Umbilical cord (tissue), 2 donors: ENCODE data around the gene MT1E. TPM values are rescaled to one million over a fixed set of nuclear protein-coding genes. Genes with fewer than 3 reads are reported as not detected.
"Not testable (repeated sequence)": the region's sequence is repeated elsewhere in the genome, so short reads cannot be mapped to it uniquely, and the experiment has no call there.

Experiments used
- DNase-seq: peaks from one replicate; pipeline ENCODE4 v3.0.0-alpha.2; 2015; ENCODE audit warnings: low spot score
- total RNA-seq: library from RNA; depleted of rRNA; stranded (reverse); fragments of >200 nt; gene quantifications from one replicate; pipeline ENCODE4 v1.2.3, GENCODE V29; 2014; ENCODE audit warnings: low replicate concordance; ENCODE audit not compliant: insufficient read depth

The MT1E gene
- total RNA-seq, 1 donor from 2014 or later, result 47.4 TPM

DNA sequence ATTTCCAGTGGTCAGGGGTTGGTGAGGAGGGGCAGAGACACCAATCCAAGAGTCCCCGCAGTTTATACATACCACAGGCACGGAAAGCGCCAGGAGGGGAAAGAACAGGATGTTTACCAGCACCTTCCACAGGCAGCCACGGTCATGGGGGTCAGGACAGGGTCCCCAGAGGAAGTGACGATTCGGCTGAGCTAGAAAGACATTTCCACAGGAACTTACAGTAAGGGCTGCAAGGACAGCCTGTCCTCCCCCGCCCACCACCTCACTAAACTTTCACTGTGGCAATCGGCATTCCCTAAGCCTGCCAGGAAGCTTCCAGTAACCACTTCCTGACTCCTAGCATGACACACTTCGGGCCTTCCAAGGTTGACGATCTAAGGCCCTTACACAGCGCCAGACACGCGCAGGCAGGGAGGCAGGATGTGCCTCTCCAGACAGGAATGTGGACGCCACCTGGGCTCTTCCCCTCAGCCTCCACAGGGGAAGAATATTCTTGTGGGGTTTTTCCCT lies 18.4 kb upstream of the MT1E start:
- peak; percentile 61 for DNase-seq

DNA sequence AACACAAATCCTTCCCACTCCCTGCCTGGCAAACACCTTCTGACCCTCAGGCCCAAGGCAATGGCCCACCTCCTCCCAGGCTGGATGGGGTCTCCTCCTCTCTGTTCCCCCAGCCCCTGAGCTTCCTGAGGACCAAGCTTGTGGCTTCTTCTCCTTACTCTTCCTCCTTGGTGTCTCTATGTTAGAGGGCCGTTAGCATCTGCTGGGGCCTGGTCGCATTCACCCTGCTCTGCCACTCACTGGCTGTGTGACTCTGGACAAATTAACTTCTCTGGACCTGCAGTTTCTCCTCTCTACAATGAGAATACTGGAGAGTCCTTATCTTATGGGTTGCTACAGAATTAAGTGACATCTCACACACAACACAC lies 17.9 kb upstream of the MT1E start:
- DNase-seq, result peak; percentile 25

- DNase-seq, result peak; percentile 97
Observed at GRCh38 chr16:56608043-56608875, 17.3 kb upstream of the MT1E start, which contains the start of gene MT2A. MT2A (plus strand) TSS chr16:56608584; CDS start chr16:56608656, 72 bp downstream.

GRCh38 chr16:56608876-56609462 lies 16.6 kb upstream of the MT1E start:
- DNase-seq, result no peak

DNA sequence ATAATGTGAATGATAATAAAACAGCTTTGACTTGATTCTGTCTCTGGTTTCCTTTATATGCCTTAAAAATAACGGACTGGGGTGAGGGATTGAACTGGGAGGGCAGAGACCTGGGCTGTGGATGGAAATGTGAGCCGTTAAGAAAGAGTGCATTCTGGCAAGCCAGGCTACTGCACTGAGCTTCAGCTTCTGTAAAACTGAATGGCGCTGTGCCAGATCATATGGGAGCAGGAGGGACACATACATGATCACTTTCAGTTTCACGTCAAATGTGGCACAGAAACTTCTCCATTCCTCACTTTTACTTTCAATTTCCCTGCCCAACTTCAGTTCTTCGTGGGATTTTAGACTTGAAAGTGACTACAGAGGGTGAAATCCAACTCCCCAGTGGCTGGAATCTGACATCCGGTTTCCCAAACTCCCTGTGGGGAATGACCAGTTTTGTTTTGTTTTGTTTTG lies 16.1 kb upstream of the MT1E start:
- DNase-seq, result peak; percentile 82

DNA sequence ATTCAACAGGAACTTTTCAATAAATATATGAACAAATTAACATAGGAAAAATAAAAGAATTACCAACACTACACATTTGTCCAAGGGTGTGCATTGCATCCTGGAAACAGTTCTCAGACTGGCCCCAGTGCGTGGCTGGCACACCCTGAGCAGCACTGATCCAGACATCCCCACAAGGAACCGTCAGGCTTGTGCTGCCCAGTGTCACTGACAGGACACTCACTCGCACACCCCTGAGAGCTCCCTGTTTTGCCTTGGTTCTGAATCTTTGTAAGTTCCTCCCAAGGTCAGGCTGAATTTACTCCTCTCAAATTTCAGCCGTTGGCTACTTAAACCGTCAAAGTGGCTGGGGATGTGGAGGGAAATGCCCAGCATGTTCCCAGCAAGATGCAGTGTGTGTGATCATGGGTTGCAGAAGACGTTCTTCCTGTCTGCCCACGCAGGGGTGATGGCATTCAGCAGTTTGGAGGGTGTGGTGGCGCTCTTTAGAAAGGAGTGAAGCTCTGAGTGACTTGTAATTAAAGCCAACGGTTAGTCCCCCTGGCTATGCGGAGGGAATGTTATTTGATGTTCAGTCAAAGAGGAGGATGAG lies 15.5 kb upstream of the MT1E start:
- DNase-seq, result peak; percentile 26

DNA sequence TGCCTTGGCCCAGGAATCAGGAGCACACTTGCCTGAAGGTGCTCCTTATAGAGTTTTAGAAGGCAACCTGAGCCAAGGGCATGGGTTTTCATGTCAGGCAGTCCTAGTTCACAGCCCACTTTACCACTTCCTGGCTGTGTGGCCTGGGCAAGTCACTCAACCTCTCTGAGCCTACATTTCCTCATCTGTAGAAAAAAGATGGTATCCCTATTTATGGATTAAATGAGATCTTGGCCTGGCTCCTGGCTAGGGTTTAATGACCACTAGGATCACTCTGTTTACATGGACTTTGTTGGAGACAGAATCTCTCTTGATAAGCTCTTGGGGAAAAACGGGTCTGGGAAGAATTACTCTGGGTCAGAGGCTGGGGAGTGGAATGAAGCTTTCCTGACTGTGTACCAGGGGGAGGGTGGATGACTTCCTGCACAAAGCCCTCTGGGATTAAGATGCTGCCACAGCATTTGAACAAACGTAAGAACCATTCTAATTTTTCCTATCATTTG lies 14.9 kb upstream of the MT1E start:
- peak; percentile 69 for DNase-seq

- no peak for DNase-seq
Observed at GRCh38 chr16:56611281-56611833, 14.2 kb upstream of the MT1E start.

DNA sequence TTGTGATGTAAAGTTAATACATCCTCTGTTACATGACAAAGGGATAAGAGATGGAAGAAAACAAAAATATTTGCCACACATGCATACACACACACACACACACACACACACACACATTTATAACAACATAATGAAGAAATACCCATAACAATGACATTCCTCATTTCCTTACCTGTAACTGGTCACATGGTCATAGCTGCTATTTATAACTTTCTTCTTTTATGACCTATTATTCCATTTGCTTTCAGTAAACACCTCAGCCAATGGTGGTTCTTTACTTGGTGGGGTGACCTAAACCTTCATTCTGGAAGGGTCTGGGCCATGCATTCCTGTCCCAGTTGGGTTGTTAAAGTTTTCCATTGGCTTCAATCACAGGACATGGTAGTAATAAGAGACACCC lies 11.9 kb upstream of the MT1E start:
- DNase-seq, result no peak

GRCh38 chr16:56614549-56614991 lies 11.0 kb upstream of the MT1E start:
- DNase-seq, result no peak

DNA sequence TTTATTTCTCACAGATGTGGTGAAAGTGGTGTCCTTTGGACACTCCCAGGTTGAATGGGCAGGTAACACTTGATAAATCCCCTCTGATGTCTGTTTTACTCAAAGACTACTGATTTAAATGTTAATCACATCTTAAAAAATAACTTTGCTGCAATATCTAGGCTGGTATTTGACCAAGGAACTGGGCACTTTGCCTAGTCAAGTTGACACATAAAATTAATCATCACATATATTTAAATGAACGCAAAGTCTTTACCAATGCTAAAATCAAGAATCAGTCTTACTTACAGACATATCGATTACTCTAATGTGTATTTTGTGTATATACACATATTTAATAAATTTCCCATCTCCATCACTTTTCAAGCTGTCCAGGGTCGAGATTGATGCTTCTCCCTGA lies 10.2 kb upstream of the MT1E start:
- no peak for DNase-seq

GRCh38 chr16:56616608-56617211 lies 8.9 kb upstream of the MT1E start:
- DNase-seq, result no peak

DNA sequence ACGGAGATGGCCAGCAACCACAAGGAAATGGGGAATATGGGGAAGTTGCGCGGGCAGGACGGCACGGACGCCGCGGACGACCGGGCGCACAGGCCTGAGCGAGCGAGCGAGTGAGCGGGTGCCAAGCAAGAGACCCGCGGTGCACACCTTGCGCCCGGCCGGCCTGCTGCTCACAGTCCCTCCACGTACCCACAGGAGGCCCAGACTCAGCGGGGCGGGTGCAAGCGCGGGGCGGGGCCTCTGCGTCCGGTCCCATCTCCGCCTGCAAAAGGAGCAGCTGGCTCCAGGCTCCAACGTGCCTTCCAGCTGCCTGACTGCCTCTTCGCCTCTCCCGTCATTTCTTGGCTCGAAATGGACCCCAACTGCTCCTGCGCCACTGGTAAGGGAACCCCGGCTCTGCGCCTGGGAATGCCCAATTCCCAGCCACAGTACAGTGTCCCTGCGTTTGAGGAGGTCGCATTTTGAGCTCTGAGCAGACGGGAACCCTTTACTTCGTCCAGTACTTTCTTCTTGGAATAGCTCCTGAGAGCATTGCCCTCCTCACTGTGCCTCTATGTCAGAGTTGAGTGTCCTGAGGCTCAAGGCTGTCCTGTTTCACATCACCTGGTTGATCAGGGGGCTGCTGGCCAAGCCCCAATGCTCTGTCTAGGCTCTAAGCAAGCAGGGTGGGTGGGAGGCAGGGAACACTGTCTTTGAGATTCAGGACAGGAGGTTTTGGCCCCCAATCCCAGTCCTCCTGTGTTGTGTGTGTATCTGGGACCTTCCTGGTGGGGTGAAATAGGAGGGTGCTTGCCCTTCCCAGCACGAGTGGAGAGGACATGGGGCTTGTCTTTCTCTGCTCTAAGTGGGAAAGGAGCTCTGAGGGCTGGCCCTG lies 8.1 kb upstream of the MT1E start:
- DNase-seq, result peak; percentile 77

- no peak for DNase-seq
Observed at GRCh38 chr16:56618138-56618537, 7.4 kb upstream of the MT1E start.

GRCh38 chr16:56620339-56620897 lies 5.2 kb upstream of the MT1E start:
- DNase-seq, result no peak

GRCh38 chr16:56621665-56622445 lies 3.7 kb upstream of the MT1E start:
- not testable (repeated sequence) for DNase-seq

DNA sequence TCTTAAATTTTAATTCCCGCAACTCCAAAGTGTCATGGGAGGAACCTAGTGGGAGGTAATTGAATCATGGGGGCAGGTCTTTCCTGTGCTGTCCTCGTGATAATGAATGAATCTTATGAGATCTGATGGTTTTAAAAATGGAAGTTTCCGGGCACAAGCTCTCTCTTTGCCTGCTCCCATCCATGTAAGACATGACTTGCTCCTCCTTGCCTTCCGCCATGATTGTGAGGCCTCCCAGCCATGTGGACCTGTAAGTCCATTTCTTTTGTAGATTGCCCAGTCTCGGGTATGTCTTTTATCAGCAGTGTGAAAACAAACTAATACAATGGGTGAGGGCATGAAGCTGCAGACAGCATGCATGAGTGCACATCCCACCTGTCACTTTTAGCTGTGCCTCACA lies 2.4 kb upstream of the MT1E start:
- not testable (repeated sequence) for DNase-seq

DNA sequence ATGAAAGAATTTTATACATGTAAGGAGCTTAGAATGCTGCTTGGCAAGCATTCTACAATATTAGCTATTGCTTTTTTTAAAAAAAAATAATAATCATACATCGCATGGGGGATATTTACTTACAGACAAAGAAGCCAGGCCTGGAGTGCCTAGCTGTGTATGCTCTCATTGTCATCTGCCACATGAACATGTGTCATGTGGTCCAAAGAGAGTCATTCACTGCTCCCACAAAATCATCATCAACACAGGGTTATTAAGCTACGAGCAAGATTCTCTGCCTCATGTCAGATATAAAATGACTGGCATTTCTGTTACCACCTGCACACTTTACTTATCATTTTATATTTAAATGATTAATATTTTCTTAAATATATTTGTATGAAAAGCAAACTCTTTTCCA lies 1.9 kb upstream of the MT1E start:
- no peak for DNase-seq

GRCh38 chr16:56625943-56626654 lies 518 bp downstream of the MT1E start:
- peak; percentile 82 for DNase-seq
